ENCODE results near the gene SLC16A1.

SLC16A1 gene

GRCh38 chr1:112981426-112981825 lies 25.4 kb upstream of the SLC16A1 start:
- Histone ChIP-seq H3K79me2 (ENCODE audit: low read length) (no peaks in the 10 kb centered on the region; the same call in 1 of the 2 replicates), H4K20me1 (ENCODE audit: insufficient read depth, low read length) (no peaks in the 10 kb centered on the region), H3K4me2 (ENCODE audit: low read length) (no peak overlapping the region), H3K27ac (ENCODE audit: low read length) (no peak overlapping the region), H3K4me1 (ENCODE audit: low read length) (peaks cover 33% of the 10 kb centered on the region), H3K36me3 (replicated peaks; ENCODE audit: low read depth, low read length) (peaks cover 6% of the 10 kb centered on the region), H3K27me3 (ENCODE audit: low read depth, low read length) (no peaks in the 10 kb centered on the region), H3K4me3 (ENCODE audit: low read length) (no peak overlapping the region), H3K9me3 (ENCODE audit: insufficient read depth, low read length) (no peaks in the 10 kb centered on the region), H3K9ac (ENCODE audit: low read length) (no peak overlapping the region), H2AFZ (ENCODE audit: low read depth, low read length) (no peak overlapping the region)
- TF ChIP-seq, protein P1, sequence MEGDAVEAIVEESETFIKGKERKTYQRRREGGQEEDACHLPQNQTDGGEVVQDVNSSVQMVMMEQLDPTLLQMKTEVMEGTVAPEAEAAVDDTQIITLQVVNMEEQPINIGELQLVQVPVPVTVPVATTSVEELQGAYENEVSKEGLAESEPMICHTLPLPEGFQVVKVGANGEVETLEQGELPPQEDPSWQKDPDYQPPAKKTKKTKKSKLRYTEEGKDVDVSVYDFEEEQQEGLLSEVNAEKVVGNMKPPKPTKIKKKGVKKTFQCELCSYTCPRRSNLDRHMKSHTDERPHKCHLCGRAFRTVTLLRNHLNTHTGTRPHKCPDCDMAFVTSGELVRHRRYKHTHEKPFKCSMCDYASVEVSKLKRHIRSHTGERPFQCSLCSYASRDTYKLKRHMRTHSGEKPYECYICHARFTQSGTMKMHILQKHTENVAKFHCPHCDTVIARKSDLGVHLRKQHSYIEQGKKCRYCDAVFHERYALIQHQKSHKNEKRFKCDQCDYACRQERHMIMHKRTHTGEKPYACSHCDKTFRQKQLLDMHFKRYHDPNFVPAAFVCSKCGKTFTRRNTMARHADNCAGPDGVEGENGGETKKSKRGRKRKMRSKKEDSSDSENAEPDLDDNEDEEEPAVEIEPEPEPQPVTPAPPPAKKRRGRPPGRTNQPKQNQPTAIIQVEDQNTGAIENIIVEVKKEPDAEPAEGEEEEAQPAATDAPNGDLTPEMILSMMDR (IDR thresholded peaks at IDR 0.05; ENCODE audit: low read depth, low read length) = no peak
- no peak for TF ChIP-seq EZH2phosphoT487 (IDR thresholded peaks at IDR 0.05; ENCODE audit: low read depth)

DNA sequence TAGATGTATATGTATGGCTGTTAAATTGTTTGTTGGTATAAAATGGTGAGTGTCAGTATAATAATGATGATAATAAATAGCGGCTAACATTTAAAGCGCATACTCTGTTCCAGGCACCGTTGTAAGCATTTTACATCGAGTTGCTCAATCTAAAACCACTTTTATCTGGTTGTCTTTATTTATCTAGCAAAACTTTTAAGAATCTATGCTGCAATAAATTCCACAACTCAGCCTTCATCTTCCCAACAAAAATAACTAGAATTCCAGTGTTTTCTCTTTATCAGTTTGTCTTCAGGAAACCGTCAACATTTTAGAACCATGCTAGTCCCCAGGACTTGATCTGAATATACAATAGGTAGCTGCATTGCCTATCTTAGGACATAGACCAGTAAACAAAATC lies 19.3 kb upstream of the SLC16A1 start:
- Histone ChIP-seq H3K36me3 (replicated peaks; ENCODE audit: low read depth, low read length) (peaks cover 14% of the 10 kb centered on the region), H4K20me1 (ENCODE audit: insufficient read depth, low read length) (no peaks in the 10 kb centered on the region), H3K9me3 (ENCODE audit: insufficient read depth, low read length) (no peaks in the 10 kb centered on the region), H3K4me3 (ENCODE audit: low read length) (no peak overlapping the region), H3K27ac (ENCODE audit: low read length) (no peak overlapping the region), H2AFZ (ENCODE audit: low read depth, low read length) (no peak overlapping the region), H3K4me2 (ENCODE audit: low read length) (no peak overlapping the region), H3K27me3 (ENCODE audit: low read depth, low read length) (no peaks in the 10 kb centered on the region), H3K9ac (ENCODE audit: low read length) (no peak overlapping the region), H3K79me2 (ENCODE audit: low read length) (no peaks in the 10 kb centered on the region), H3K4me1 (ENCODE audit: low read length) (no peaks in the 10 kb centered on the region)
- TF ChIP-seq, protein P1 (IDR thresholded peaks at IDR 0.05; ENCODE audit: low read depth, low read length) = no peak
- no peak for TF ChIP-seq EZH2phosphoT487 (IDR thresholded peaks at IDR 0.05; ENCODE audit: low read depth)

DNA sequence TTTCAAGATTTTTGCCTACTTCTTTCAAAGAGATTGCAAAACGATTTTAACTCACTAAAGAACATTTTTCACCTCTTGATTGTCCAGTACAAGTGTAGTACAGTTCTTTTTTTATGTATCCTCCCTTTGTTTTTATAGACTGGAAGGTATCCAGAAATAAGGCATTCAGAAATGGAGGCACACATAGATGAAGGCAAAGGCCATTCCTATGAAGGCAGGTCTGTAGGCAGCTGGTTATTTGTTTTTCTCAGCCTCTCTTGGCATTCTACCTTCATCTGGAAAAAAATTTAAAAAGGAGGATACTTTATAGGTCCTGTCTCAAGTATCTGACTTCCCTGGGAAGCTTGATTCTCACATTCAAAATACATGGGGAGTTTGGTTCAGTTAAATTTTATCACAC lies 18.6 kb upstream of the SLC16A1 start:
- Histone ChIP-seq H3K4me2 (ENCODE audit: low read length) (no peak overlapping the region), H3K4me1 (ENCODE audit: low read length) (no peaks in the 10 kb centered on the region), H3K79me2 (ENCODE audit: low read length) (no peaks in the 10 kb centered on the region), H3K27me3 (ENCODE audit: low read depth, low read length) (no peaks in the 10 kb centered on the region), H3K9ac (ENCODE audit: low read length) (no peak overlapping the region), H3K4me3 (ENCODE audit: low read length) (no peak overlapping the region), H4K20me1 (ENCODE audit: insufficient read depth, low read length) (no peaks in the 10 kb centered on the region), H3K27ac (ENCODE audit: low read length) (no peak overlapping the region), H3K9me3 (ENCODE audit: insufficient read depth, low read length) (no peaks in the 10 kb centered on the region), H2AFZ (ENCODE audit: low read depth, low read length) (no peak overlapping the region), H3K36me3 (replicated peaks; ENCODE audit: low read depth, low read length) (peaks cover 14% of the 10 kb centered on the region)
- no peak for TF ChIP-seq EZH2phosphoT487 (IDR thresholded peaks at IDR 0.05; ENCODE audit: low read depth)
- TF ChIP-seq, protein P1 (IDR thresholded peaks at IDR 0.05; ENCODE audit: low read depth, low read length) = no peak

DNA sequence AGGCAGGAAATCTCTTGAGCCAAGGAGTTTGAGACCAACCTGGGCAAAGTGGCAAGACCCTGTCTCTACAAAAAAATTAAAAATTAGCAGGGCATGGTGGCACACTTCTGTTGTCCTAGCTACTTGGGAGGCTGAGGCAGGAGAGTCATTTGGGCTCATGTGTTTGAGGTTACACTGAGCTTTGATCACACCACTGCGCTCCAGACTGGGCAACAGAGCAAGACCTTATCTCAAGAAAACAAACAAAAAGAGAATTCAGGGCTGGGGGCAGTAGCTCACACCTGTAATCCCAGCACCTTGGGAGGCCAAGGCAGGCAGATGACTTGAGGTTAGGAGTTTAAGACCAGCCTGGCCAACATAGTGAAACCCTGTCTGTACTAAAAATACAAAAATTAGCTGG lies 17.8 kb upstream of the SLC16A1 start:
- H3K9me3 ChIP-seq (ENCODE audit: insufficient read depth, low read length) = no peaks in the 10 kb centered on the region
- peaks cover 14% of the 10 kb centered on the region for H3K36me3 ChIP-seq (replicated peaks; ENCODE audit: low read depth, low read length)
- TF ChIP-seq EZH2phosphoT487 (IDR thresholded peaks at IDR 0.05; ENCODE audit: low read depth) = no peak
- TF ChIP-seq, protein P1 (IDR thresholded peaks at IDR 0.05; ENCODE audit: low read depth, low read length) = no peak
- no peak overlapping the region for H3K4me3 ChIP-seq (ENCODE audit: low read length)
- H4K20me1 ChIP-seq (ENCODE audit: insufficient read depth, low read length) = no peaks in the 10 kb centered on the region
- H3K4me1 ChIP-seq (ENCODE audit: low read length) = no peaks in the 10 kb centered on the region
- H3K79me2 ChIP-seq (ENCODE audit: low read length) = no peaks in the 10 kb centered on the region
- no peak overlapping the region for H2AFZ ChIP-seq (ENCODE audit: low read depth, low read length)
- H3K27me3 ChIP-seq (ENCODE audit: low read depth, low read length) = no peaks in the 10 kb centered on the region
- H3K27ac ChIP-seq (ENCODE audit: low read length) = no peak overlapping the region
- no peak overlapping the region for H3K9ac ChIP-seq (ENCODE audit: low read length)
- no peak overlapping the region for H3K4me2 ChIP-seq (ENCODE audit: low read length)
